HEK293 (cell line): ENCODE data around the gene GDF7.

Experiments
- CTCF ChIA-PET: fragments of 350-600 bp; formaldehyde crosslinking; extraction: SDS; loops from one replicate; lab custom pipeline; 2021; ENCODE audit warnings: antibody characterized with exemption; lab: Yijun Ruan, JAX
- POLR2A ChIA-PET: fragments of 300-600 bp; formaldehyde crosslinking; extraction: SDS; loops from one replicate; lab custom pipeline; 2020; ENCODE audit warnings: antibody characterized with exemption, inconsistent platforms; lab: Yijun Ruan, JAX
- H3K27ac ChIP-seq: fragments of 200-500 bp; sonication (Bioruptor generic); 2 replicates; pipeline ENCODE4 v1.5.1; 2014; ENCODE audit warnings: low read depth, low read length, control low read depth, inconsistent platforms; ENCODE audit errors: extremely low read depth
- H3K36me3 ChIP-seq, 2 experiments: fragments of 200-500 bp in 1 of 2; sonication (Bioruptor generic) in 1 of 2; 1 replicate in 1 of 2; 2 replicates in 1 of 2; pipeline ENCODE4 v1.5.1; 2014 to 2017; ENCODE audit warnings: inconsistent platforms in 2 of 2, low read length in 2 of 2; ENCODE audit not compliant: control insufficient read depth in 2 of 2, insufficient read depth in 1 of 2
- H3K4me1 ChIP-seq: fragments of 200-500 bp; sonication (Bioruptor generic); 2 replicates; pipeline ENCODE4 v1.5.1; 2014; ENCODE audit warnings: mild to moderate bottlenecking, low read length, inconsistent platforms; ENCODE audit not compliant: control insufficient read depth, insufficient read depth
- H3K4me3 ChIP-seq: 2 replicates; pipeline ENCODE4 v1.5.1; 2011; ENCODE audit warnings: low read depth, mild to moderate bottlenecking, control low read depth, low read length, moderate library complexity
- H3K9me3 ChIP-seq: fragments of 200-500 bp; sonication (Bioruptor generic); 2 replicates; pipeline ENCODE4 v1.5.1; 2014; ENCODE audit warnings: low read depth, low read length, inconsistent platforms; ENCODE audit not compliant: control insufficient read depth, insufficient read depth
- AEBP2 ChIP-seq: fragments of 450-650 bp; formaldehyde crosslinking; IDR thresholded peaks from 2 replicates; pipeline ENCODE4 v1.5.1; 2016; ENCODE audit warnings: missing biosample characterization, missing genetic modification characterization, borderline replicate concordance
- ATF2 ChIP-seq: fragments of 450-650 bp; formaldehyde crosslinking; IDR thresholded peaks from 2 replicates; pipeline ENCODE4 v1.5.1; 2016; ENCODE audit warnings: missing biosample characterization, missing genetic modification characterization, low read depth
- MYNN ChIP-seq: fragments of 450-650 bp; formaldehyde crosslinking; IDR thresholded peaks from 2 replicates; pipeline ENCODE4 v1.5.1; 2016; ENCODE audit warnings: missing biosample characterization, missing genetic modification characterization, borderline replicate concordance
- OVOL3 ChIP-seq: fragments of 450-650 bp; formaldehyde crosslinking; IDR thresholded peaks from 2 replicates; pipeline ENCODE4 v1.5.1; 2016; ENCODE audit warnings: missing biosample characterization, missing genetic modification characterization
- SCRT2 ChIP-seq: fragments of 450-650 bp; formaldehyde crosslinking; IDR thresholded peaks from 2 replicates; pipeline ENCODE4 v1.5.1; 2016; ENCODE audit warnings: missing biosample characterization, missing genetic modification characterization
- SETDB1 ChIP-seq: IDR thresholded peaks from one replicate; pipeline ENCODE4 v1.6.1; 2017; ENCODE audit warnings: mild to moderate bottlenecking, low read length, moderate library complexity, mixed read lengths; ENCODE audit not compliant: insufficient read length
- YY2 ChIP-seq: fragments of 450-650 bp; formaldehyde crosslinking; IDR thresholded peaks from 2 replicates; pipeline ENCODE4 v1.5.1; 2016; ENCODE audit warnings: missing biosample characterization, missing genetic modification characterization
- ZBTB49 ChIP-seq: fragments of 450-650 bp; formaldehyde crosslinking; IDR thresholded peaks from 2 replicates; pipeline ENCODE4 v1.5.1; 2016; ENCODE audit warnings: missing biosample characterization, missing genetic modification characterization, low read depth
- ZEB2 ChIP-seq: fragments of 450-650 bp; formaldehyde crosslinking; IDR thresholded peaks from 2 replicates; pipeline ENCODE4 v1.5.1; 2016; ENCODE audit warnings: missing biosample characterization, missing genetic modification characterization
- ZFP69B ChIP-seq: fragments of 450-650 bp; formaldehyde crosslinking; IDR thresholded peaks from 2 replicates; pipeline ENCODE4 v1.5.1; 2016; ENCODE audit warnings: missing biosample characterization, missing genetic modification characterization
- ZNF16 ChIP-seq: fragments of 450-650 bp; formaldehyde crosslinking; IDR thresholded peaks from 2 replicates; pipeline ENCODE4 v1.5.1; 2016; ENCODE audit warnings: low read depth, missing biosample characterization, missing genetic modification characterization
- ZNF174 ChIP-seq: fragments of 450-650 bp; formaldehyde crosslinking; IDR thresholded peaks from 2 replicates; pipeline ENCODE4 v1.5.0; 2017; ENCODE audit warnings: missing biosample characterization, mild to moderate bottlenecking, missing genetic modification characterization
- ZNF26 ChIP-seq: fragments of 450-650 bp; formaldehyde crosslinking; IDR thresholded peaks from 2 replicates; pipeline ENCODE4 v1.5.1; 2016; ENCODE audit warnings: missing biosample characterization, missing genetic modification characterization
- ZNF335 ChIP-seq: fragments of 450-650 bp; formaldehyde crosslinking; conservative IDR thresholded peaks from 2 replicates; pipeline ENCODE4 v1.5.1; 2016; ENCODE audit warnings: missing biosample characterization, missing genetic modification characterization
- ZNF362 ChIP-seq: fragments of 450-650 bp; formaldehyde crosslinking; IDR thresholded peaks from 2 replicates; pipeline ENCODE4 v1.5.1; 2016; ENCODE audit warnings: missing biosample characterization, missing genetic modification characterization
- ZNF449 ChIP-seq: fragments of 450-650 bp; formaldehyde crosslinking; IDR thresholded peaks from 2 replicates; pipeline ENCODE4 v1.5.1; 2017; ENCODE audit warnings: missing biosample characterization, mild to moderate bottlenecking, missing genetic modification characterization, moderate library complexity
- ZNF473 ChIP-seq: fragments of 450-650 bp; formaldehyde crosslinking; IDR thresholded peaks from 2 replicates; pipeline ENCODE4 v1.5.1; 2017; ENCODE audit warnings: missing biosample characterization, missing genetic modification characterization
- ZNF510 ChIP-seq: fragments of 450-650 bp; formaldehyde crosslinking; IDR thresholded peaks from 2 replicates; pipeline ENCODE4 v1.5.1; 2018; ENCODE audit warnings: mild to moderate bottlenecking, missing genetic modification characterization, missing biosample characterization; ENCODE audit not compliant: insufficient replicate concordance
- ZNF513 ChIP-seq: fragments of 450-650 bp; IDR thresholded peaks from 2 replicates; pipeline ENCODE4 v1.5.1; 2018; ENCODE audit warnings: missing biosample characterization, missing genetic modification characterization
- ZNF76 ChIP-seq: fragments of 450-650 bp; formaldehyde crosslinking; IDR thresholded peaks from 2 replicates; pipeline ENCODE4; 2016; ENCODE audit warnings: low read depth, missing biosample characterization, missing genetic modification characterization, borderline replicate concordance
- ZNF768 ChIP-seq: fragments of 450-650 bp; formaldehyde crosslinking; IDR thresholded peaks from 2 replicates; pipeline ENCODE4 v1.5.1; 2018; ENCODE audit warnings: missing biosample characterization, mild to moderate bottlenecking, missing genetic modification characterization
- ZNF791 ChIP-seq: fragments of 450-650 bp; formaldehyde crosslinking; IDR thresholded peaks from 2 replicates; pipeline ENCODE4 v1.5.1; 2016; ENCODE audit warnings: missing biosample characterization, missing genetic modification characterization
- ZXDB ChIP-seq: fragments of 450-650 bp; formaldehyde crosslinking; IDR thresholded peaks from 2 replicates; pipeline ENCODE4 v1.5.1; 2016; ENCODE audit warnings: missing biosample characterization, missing genetic modification characterization

The GDF7 gene

GRCh38 chr2:20653695-20654534, 13.0 kb upstream of the GDF7 start:
- Histone ChIP-seq H3K36me3 (no peaks in the 10 kb centered on the region), H3K4me3 (no peak overlapping the region), H3K27ac (no peak overlapping the region), H3K9me3 (no peaks in the 10 kb centered on the region), H3K4me1 (no peaks in the 10 kb centered on the region)
- CTCF ChIA-PET = interaction anchor here (0.6 to 5.6 kb wide), 3 partner anchors 8 to 28 kb away, joined by 3 to 57 read pairs (median 3); no protein-coding TSS in a partner anchor
- TF ChIP-seq ZNF510 (tag by site-specific recombination) (no peak), AEBP2 (tag by site-specific recombination) (no peak), YY2 (no peak), ZFP69B (tag by site-specific recombination) (no peak), ATF2 (tag by site-specific recombination) (no peak), SCRT2 (no peak), ZBTB49 (tag by site-specific recombination) (no peak), ZNF362 (tag by site-specific recombination) (no peak), ZNF76 (no peak)
- POLR2A ChIA-PET = interaction anchor here (0.6 to 0.9 kb wide), 2 partner anchors 143 to 207 kb away, joined by 3 read pairs; partner anchors contain the start of gene RHOB

GRCh38 chr2:20654535-20654813, 12.5 kb upstream of the GDF7 start:
- no peak overlapping the region for H3K4me3 ChIP-seq
- POLR2A ChIA-PET = interaction anchor here (0.6 to 0.9 kb wide), 2 partner anchors 144 to 208 kb away, joined by 3 read pairs; partner anchors contain the start of gene RHOB
- no peaks in the 10 kb centered on the region for H3K4me1 ChIP-seq
- CTCF ChIA-PET = interaction anchor here (0.6 to 1.3 kb wide), 2 partner anchors 14 to 17 kb away, joined by 3 to 4 read pairs; no protein-coding TSS in a partner anchor
- no peak overlapping the region for H3K27ac ChIP-seq
- H3K9me3 ChIP-seq = no peaks in the 10 kb centered on the region
- no peaks in the 10 kb centered on the region for H3K36me3 ChIP-seq
- no peak for TF ChIP-seq ZNF449
- TF ChIP-seq ZNF16 (tag by site-specific recombination) = no peak
- TF ChIP-seq ZNF513 (tag by site-specific recombination) = no peak
- no peak for TF ChIP-seq ZXDB (tag by site-specific recombination)
- TF ChIP-seq ZNF335 (tag by site-specific recombination) = no peak
- TF ChIP-seq ZNF26 (tag by site-specific recombination) = no peak
- no peak for TF ChIP-seq ZEB2
- no peak for TF ChIP-seq ZNF791
- TF ChIP-seq MYNN (tag by site-specific recombination) = no peak
- no peak for TF ChIP-seq OVOL3 (tag by site-specific recombination)
- no peak for TF ChIP-seq SETDB1
- no peak for TF ChIP-seq ZFP69B (tag by site-specific recombination)
- TF ChIP-seq ZNF174 (tag by site-specific recombination) = no peak
- no peak for TF ChIP-seq ZNF768 (tag by site-specific recombination)
- no peak for TF ChIP-seq ZNF473 (tag by site-specific recombination)
